ENCODE data around the gene TCEA2.

DNA sequence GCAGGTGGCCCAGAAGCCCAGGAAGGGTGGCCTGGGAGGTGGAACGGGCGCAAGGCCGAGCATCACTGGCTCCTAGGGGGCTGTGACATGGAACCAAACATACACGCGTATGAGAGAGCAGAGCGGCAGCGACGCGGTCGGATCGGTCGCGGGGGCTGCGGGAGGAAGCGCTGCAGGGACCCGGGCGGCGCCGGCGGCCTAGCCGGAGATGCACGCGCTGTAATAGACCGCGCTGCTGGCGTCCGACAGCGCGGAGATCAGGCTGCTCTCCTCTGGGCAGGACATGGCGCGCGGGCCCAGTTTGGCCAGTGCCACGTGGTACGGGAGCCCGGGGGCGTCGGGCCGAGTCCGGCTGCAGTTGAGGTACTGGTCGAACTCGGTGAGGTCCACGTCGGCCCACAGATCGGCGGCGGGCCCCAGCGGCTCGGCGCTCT is 15.0 kb upstream of the TCEA2 start:
- TF ChIP-seq, protein P1, sequence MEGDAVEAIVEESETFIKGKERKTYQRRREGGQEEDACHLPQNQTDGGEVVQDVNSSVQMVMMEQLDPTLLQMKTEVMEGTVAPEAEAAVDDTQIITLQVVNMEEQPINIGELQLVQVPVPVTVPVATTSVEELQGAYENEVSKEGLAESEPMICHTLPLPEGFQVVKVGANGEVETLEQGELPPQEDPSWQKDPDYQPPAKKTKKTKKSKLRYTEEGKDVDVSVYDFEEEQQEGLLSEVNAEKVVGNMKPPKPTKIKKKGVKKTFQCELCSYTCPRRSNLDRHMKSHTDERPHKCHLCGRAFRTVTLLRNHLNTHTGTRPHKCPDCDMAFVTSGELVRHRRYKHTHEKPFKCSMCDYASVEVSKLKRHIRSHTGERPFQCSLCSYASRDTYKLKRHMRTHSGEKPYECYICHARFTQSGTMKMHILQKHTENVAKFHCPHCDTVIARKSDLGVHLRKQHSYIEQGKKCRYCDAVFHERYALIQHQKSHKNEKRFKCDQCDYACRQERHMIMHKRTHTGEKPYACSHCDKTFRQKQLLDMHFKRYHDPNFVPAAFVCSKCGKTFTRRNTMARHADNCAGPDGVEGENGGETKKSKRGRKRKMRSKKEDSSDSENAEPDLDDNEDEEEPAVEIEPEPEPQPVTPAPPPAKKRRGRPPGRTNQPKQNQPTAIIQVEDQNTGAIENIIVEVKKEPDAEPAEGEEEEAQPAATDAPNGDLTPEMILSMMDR (conservative IDR thresholded peaks at IDR 0.05; ENCODE audit: low read length) = no peak
- no peak for TF ChIP-seq EZH2phosphoT487 (IDR thresholded peaks at IDR 0.05; ENCODE audit: borderline replicate concordance)
